UCSD-AML1 (cell line): ENCODE results near the gene SLC1A5.
A peak's percentile ranks its signal among the peaks of the same experiment; 100 is the strongest.
"Not testable (repeated sequence)": the region's sequence is repeated elsewhere in the genome, so short reads cannot be mapped to it uniquely, and the experiment has no call there.

Experiments
- DNase-seq: peaks from one replicate; lab custom pipeline; 2025; ENCODE audit not compliant: unreplicated experiment; lab: John Stamatoyannopoulos, UW

Gene SLC1A5

DNA sequence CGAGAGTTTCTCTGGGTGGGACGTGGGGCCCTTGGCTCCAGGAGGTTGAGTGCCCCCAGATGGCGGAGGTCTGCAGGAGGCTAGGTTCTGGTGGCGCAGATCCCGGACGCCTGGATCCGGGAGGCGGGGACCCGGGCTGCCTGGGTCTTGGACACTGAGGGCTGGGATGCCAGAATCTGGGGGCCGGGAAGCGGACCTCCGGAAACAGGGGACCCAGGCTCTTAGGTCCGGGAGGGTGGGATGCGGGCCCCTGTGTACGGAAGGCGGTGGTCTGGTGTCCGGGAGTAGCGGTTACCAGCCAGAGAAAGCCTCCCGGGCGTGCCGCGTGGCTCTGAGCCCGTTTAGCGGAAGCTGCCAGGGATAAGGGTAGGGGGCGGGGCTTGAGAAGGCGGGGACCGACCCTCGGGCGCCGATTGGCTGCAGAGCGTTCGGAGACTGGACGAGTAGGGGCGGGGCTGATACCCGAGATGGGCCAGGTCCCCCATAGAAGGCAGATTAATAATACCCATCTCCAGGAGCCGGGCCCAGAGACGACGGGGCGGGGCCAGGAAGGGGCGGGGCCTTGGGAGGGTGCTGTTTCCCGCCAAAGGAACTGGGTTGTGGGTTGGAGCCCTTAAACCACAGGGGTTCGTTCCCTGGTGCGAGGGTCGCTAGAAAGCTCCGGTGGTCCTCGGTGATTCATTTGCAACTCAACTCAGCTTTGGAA is at the start of gene SLC1A5:
SLC1A5 (minus strand) TSS at position 333 of the 706 bp plus-strand sequence. CDS start 629 bp downstream, outside the sequence.
- DNase-seq, result peak; percentile 98

DNA sequence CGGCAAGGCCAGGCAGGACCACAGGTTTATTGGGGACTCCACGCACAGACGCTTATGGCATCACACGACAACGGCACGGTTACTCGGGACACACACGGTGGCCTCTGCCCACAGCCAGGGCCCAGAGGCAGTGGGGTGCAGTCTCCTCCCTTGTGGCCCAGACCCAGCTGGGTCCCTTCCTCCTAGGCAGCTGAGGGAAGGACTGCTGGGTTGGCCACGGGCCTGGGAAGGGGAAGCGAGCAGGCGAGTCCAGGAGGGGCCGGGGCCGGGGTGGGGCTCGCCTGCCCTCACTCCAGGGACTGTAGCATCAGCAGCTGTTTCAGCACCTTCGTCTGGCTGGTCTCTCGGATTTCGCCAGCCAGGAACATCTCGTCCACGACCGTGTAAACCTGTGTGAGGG is 49.8 kb upstream of the SLC1A5 start:
- no peak for DNase-seq

DNA sequence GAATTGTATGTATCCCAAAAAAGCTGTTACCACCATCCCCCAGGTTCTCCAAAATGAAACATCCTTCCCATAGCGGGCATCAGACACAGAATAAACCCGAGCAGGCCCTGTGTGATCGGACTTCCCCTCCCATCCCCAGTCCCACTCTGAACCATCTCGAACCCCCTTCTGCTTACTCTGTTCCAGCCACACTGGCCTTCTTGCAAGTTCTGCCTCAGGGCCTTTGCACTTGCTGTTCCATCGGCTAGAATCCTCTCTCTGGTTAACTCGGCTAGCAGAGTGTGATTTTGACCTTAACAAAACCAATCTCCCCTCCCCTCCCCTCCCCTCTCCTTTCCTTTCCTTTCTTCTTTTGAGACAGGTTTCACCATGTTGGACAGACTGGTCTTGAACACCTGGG is 46.6 kb upstream of the SLC1A5 start:
- no peak for DNase-seq

DNA sequence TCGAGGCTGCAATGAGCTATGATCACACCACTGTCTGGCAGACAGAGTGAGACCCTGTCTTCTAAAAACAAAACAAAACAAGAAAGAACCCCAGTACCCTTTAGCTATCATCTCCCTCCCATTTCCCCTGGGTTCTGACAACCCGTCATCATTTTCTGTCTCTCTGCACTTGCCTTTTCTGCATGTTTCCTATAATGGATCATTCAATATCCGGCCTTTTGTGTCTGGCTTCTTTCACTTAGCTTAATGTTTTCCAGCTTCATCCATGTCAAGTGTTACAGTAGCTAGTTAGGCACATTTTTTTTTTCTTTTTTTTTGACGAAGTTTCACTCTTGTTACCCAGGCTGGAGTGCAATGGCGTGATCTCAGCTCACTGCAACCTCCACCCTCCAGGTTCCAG is 45.7 kb upstream of the SLC1A5 start:
- no peak for DNase-seq

DNA sequence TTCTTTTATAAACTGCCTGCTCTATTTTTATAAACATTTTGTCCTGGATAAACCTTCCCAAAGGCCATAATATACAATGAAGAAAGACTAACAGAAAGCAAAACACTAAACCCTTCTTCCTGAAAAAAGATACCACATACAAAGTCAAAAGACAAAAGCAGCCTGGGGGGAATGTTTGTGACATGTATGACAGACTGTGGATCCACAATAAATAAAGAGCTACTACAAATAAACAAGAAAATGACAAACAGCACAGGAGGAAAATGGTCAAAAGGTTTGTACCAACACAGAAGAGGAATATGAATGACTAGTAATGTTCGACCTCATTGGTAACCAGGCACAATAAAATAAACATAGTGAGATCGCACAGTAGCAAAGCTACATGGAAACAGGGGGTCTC is 42.5 kb upstream of the SLC1A5 start:
- DNase-seq, result no peak

DNA sequence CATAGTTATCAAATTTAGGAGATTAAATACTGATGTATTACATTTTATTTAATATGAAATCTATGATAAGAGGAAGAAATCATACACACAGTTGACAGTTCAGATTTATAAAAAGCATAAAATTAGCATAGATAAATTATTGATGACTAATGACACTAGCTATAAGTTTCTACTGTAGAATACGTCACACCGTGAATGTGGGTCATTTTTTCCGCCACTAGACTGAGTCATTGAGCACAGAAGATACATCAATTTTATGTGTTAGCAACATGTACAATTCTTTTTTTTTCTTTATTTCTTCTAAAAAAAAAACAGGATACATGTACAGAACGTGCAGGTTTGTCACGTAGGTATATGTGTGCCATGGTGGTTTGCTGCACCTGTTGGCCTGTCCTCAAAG is 40.1 kb upstream of the SLC1A5 start:
- DNase-seq, result no peak

DNA sequence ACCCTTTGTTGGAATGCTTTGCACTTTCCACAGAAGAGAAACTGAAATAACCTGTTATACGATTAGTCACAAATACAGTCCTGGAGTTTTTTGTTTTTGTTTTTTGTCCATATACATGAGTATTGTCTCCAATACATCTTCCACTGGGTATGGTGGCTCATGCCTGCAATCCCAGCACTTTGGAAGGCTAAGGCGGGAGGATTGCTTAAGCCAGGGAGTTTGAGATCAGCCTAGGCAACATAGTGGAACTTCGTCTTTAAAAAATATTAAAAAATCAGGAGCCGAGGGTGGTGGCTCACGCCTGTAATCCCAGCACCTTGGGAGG is 37.3 kb upstream of the SLC1A5 start:
- no peak for DNase-seq

DNA sequence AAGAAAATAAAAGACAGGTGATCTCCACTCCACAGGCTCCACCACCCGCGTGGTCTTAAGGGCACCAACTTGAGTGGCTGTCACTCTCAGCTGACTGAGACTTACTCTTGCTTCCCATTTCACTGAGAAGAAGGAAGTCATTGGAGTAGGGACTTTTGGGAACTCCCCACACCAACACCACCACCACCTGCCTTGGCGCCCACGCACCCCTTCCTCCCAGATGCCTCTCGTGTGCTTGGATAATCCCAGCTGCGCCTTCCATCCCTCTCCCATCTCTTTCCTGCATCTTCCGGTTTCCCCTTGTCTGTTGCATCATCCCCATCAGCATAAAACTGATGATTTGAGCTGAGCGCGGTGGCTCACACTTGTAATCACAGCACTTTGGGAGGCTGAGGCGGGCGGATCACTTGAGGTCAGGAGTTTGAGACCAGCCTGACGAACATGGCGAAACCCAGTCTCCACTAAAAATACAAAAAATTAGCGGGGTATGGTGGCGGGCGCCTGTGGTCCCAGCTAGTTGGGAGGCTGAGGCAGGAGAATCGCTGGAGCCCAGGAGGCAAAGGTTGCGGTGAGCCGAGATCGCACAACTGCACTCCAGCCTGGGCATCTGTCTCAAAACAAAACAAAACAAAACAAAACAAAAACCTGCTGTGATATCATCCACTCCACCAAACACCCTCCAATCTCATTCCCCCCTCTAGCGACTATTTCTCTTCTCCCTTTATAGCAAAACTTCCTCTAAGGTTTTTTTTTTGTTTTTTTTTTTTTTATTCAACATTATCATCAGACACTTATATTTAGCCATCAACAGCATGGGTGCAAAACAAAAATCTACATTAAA is 36.7 kb upstream of the SLC1A5 start:
- DNase-seq, result peak; percentile 26

DNA sequence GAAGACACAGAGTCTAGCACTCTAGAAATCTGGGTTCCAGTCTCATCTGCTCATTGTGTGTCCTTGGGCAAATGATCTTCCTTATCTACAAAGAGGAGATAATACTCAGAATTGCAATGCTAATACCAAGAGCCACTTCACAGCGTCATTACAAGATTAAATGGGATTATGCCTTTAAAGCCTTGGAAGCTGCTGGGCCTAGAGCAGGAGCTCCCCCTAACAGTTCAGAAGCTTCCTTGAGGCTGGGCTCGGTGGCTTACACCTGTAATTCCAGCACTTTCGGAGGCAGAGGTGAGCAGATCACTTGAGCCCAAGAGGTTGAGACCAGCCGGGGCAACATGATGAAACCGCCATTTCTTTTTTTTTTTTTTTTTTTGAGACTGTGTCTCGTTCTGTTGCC is 34.7 kb upstream of the SLC1A5 start:
- DNase-seq, result no peak

DNA sequence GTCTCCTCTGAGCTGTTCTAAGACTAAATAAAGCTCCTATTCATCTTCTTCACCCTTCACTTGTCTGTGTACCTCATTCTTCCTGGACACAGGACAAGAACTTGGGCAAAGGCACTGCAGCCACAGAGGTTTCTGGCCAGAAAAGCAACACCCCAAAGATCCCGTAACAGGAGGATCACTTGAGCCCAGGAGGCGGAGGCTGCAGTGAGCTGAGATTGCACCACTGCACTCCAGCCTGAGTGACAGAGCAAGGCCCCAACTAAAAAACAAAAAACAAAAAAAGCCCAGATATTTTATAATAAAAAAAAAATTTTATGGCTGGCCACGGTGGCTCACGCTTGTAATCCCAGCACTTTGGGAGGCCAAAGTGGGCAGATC is 34.0 kb upstream of the SLC1A5 start:
- not testable (repeated sequence) for DNase-seq

DNA sequence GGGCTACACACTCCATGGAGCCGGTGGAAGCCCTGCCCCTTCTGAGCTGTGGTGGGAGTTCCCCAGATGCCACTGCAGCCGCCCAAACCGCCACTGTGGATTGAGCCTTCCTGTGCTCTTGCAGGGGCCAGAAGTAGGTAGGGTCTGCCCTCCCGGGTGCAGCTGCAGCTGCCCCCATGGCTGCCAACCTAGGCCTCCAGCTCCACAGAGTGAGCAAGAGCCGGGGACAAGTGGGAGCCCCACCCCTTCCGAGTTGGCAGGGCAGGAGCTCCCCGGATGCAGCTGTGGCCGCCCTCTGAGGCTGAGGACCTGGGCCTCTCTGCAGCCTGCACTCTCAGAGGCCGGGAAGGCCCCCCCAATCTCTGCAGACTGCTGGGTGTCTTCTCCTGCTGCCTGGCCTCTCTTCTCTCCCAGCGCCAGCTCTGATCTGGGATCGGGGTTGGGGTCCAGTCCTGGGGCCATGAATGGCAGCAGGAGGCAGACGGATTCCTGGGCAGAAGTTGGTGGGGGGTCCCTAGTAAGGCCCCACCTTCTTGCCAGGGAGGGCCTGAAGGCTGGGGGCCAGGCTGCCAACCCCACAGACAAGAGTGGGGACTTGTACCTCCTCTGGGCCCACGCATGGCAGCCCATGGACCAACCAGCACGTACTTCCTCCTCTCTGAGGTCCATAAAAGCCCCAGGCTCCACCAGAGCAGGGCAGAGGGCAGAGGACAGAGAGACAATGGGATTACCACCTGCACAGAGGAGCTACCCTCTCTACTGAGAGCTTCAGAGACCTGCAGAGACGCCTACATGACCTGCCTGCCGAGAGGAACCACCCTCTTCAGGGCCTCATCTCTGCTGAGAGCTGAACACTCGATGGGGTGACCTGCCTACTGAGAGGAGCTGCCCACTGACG is 33.4 kb upstream of the SLC1A5 start:
- peak; percentile 32 for DNase-seq

DNA sequence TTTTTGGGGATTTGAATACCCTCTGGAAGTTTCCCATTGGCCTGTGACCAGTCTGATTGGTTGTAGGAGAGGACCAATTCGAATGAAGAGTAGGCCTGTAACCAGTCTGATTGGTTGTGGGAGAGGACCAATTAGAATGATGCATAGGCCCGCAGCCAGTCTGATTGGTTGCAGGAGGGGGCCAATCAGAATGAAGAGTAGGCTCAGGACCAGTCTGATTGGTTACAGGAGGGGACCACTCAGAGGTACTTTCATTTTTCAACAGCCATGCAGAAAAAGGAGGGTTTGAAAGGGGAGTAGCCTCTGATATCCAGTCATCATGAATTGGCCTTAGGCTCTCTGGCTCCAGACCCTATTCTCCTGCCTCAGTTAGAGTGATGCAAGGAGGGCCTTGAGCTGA is 30.4 kb upstream of the SLC1A5 start:
- DNase-seq, result peak; percentile 21

DNA sequence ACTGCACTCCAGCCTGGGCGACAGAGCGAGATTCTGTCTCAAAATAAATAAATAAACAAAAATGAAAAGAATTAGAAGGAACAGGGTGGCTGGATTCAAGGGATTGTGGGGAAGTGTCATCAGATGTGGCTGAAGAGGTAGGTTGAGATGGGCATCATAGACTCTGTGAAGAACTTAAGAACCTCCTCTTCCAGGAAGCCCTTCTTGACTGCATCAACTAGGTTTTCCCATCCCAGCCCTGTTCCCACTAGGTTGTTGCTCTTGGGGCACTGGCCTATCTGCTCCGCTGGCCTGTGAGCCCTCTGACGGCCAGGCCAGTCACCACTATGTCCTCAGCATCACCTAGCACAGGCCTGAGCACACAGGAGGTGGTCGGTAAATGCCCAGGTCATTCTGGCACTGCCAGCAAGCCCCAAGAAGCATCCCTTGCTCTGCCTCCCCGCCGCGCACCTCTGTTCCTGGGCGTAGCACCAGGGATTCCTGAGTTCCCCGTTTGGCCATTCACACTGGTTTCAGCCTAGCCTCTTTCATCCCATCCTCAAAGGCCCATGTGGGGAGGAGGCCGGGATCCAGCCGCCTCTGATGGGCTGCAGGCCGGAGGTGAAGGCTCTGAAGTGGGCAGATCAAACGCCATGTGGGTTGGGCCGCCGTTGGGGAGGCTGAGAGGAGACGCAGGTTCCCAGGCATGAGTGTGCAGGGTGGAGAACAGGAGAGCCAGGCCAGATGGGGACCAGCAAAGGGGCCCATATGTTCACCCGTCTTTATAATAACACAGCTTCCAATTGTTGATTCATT is 27.6 kb upstream of the SLC1A5 start:
- DNase-seq, result no peak

DNA sequence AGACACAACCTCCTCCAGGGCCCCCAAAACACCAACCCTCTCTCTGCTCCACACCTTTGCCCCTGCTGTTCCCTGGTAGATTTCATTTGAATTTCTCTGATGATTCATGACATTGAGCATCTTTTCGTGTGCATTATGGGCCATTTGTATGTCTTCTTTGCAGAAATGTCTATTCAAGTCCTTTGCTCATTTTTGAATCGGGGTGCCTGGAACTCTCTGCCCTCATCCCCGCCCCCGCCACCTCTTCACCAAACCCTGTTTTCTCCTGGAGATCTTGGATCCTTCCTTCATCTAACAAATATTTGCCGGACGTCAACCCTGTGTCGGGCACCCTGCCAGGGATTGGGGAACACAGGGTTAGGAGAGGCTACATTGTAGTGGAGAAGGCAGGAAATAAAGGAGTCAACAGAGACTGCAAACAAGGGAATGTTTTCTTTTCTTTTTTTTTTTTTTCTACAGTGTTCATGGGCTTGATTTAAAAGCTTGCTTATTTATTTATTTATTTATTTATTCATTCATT is 25.5 kb upstream of the SLC1A5 start:
- DNase-seq, result no peak

DNA sequence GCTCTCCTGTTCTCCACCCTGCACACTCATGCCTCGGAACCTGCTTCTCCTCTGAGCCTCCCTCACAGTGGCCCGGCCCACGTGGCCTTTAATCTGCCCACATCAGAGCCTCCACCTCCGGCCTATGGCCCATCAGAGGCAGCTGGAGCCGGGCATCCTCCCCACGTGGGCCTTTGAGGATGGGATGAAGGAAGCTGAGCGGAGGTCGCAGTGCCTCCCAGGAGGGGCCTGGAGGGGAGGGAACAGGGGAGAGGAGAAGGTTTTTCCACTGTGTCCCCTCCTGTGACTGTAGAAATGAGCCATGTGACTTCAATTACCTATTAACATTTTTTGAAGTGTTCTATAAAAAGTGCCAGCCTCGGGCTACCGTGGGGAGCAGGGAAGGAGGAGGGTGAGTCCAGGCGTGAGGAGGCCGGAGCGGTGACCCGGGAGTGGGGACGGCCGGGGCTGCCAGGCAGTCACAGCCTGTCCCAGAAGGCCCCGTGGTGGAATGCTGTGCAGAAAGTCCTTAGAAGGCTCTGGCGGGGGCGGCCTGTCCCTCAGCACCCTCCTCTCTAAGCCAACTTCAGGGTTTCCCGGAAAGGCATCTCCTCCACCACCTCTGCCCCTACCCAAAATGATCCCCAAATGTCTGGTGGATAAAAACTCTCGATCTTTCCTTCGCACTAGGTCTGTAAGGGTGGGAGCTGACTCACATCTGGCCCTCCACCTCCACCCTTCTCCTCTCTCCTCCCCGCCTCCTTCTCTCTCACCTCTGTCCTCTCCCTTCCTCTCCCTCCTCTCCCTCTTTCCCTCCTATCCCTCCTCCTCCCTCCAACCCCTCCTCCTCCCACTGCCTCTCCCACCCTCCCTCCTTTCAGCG is 24.8 kb upstream of the SLC1A5 start:
- no peak for DNase-seq

DNA sequence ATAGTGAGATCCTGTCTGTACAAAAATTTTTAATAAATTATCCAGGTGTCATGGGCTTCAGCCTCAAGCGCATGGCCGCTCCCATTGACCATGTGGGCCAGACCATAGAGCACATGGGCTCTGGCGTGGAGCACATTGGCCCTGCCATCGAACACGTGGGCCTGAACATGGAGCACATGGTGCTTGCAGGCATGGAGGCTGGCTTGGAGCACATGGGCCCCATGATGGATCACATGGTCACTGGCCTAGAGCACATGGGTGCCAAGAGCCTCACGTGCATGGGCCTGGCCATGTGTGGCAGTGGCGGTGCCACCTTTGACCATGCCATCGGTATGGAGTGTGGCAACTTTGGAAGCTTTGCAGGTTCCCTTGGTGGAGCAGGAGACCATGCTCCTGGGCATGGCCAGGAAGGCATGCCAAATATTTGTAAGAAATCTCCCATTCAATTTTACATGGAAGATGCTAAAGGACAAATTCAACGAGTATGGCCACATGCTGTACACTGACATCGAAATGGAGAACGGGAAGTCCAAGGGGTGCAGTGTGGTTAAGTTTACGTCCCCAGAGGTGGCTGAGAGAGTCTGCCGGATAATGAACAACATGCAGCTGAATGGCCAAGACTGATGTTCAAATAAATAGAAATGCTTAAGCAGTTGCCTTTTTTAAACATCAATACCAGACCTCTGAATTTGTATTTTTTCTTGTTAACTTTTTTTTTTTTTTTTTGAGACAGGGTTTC is 21.3 kb upstream of the SLC1A5 start:
- DNase-seq, result no peak

DNA sequence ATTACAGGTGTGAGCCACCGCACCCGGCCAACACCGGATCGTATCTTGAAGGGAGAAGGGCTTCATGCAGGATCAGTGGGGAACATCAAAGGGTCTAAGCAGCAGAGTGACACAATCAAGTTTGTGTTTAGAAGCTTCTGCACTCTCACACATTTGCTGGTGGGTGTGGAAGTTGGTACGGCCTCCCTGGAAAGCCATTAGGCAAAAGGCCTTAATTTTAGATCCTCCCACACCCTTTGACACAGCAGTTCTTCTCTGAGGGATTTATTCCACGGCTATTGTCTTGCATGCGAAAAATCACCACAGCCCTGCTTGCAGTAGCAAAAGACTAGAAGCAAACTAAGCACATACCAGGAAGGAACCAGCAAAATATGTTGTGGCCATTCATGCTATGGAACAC is 18.3 kb upstream of the SLC1A5 start:
- no peak for DNase-seq

DNA sequence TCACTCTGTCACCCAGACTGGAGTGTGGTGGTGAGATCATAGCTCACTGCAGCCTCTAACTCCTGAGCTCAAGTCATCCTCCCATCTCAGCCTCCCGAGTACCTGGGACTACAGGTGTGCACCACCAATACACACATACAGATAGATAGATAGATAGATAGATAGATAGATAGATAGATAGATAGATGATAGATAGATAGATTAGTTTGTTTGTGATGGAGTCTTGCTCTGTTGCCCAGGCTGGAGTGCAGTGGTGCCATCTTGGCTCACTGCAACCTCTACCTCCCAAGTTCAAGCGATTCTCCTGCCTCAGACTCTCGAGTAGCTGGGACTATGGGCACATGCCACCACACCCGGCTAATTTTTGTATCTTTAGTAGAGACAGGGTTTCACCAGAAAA is 16.0 kb upstream of the SLC1A5 start:
- DNase-seq, result not testable (repeated sequence)

DNA sequence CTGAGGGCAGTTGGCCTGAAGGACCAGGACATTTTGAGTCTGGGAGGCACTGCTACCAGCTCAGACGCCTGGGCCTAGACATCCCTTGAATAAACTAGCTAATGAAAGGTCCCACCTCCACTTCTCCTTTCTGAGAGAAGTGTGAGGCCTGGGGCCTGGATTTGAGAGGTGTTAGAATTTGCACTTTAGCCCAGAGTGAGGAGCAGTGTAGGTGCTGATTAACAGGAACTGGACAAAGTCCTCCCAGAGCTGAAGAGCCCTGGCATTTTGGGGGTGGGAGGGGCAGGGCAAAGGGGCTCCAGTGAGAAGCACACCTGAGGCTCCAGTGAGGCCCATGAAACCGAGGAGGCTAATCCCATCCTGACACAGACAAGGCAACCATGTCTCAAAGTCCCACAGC is 15.2 kb upstream of the SLC1A5 start:
- no peak for DNase-seq
